ENCODE data around the gene DLG1. TPM values are rescaled to one million over a fixed set of nuclear protein-coding genes. Genes with fewer than 3 reads are reported as not detected.

DLG1 gene
- total and polyA plus RNA-seq, 4 donors: 47.8 to 130 (median 67.9) TPM

DNA sequence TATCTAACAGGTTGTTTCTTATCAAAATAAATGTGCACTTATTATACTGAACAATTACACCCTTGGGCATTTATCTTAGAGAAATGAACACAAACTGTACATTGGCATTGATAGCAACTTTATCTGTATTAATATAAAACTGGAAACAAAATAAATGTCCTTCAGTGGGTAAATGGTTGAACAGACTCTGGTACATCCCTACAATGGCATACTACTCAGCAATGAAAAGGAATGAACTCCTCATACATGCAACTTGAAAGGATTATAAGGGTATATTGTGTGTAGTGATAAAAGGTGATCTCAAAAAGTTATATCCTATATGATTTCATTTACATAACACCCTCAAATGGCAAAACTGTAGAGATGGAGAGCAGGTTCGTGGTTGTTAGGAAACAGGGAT is 23.7 kb upstream of the DLG1 start:
- WGBS (ENCODE audit: insufficient coverage): no CpG with 5 or more reads among the region's 1 CpG
- Histone ChIP-seq H3K9me3 (ENCODE audit: control insufficient read depth, insufficient read depth, low read length) (no peaks in the 10 kb centered on the region), H3K36me3 (ENCODE audit: control insufficient read depth, insufficient read depth, low read length) (no peaks in the 10 kb centered on the region), H3K4me1 (ENCODE audit: control insufficient read depth, insufficient read depth, low read length) (no peaks in the 10 kb centered on the region), H3K27me3 (ENCODE audit: control insufficient read depth, insufficient read depth, low read length) (no peaks in the 10 kb centered on the region), H3K4me3 (ENCODE audit: low read depth, low read length) (no peak overlapping the region), H3K27ac (ENCODE audit: low read depth, low read length) (no peak overlapping the region)
- no peak for DNase-seq (ENCODE audit: low read depth in 4 of 6, low spot score in 6 of 6)

DNA sequence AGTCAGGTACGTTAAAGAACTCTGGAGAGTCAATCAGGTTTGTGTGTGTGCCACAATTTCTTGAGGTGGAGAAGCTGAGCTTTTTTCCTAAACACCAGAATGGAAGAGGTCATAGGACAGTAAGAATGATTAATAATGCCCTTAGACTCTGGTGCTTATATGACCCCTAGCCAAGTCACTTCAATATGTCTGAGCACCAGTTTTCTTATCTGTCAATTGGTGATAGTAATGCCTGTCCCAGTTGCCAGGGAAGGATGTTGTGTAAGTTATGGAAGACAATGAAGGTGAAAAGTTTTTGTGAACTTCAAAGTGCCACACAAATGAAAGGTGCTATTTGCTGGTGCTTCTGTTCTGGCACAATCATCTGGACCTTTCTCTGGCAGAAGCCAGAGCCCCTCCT is 22.2 kb upstream of the DLG1 start:
- Histone ChIP-seq H3K9me3 (ENCODE audit: control insufficient read depth, insufficient read depth, low read length) (no peaks in the 10 kb centered on the region), H3K4me3 (ENCODE audit: low read depth, low read length) (no peak overlapping the region), H3K27me3 (ENCODE audit: control insufficient read depth, insufficient read depth, low read length) (no peaks in the 10 kb centered on the region), H3K36me3 (ENCODE audit: control insufficient read depth, insufficient read depth, low read length) (no peaks in the 10 kb centered on the region), H3K27ac (ENCODE audit: low read depth, low read length) (no peak overlapping the region), H3K4me1 (ENCODE audit: control insufficient read depth, insufficient read depth, low read length) (no peaks in the 10 kb centered on the region)
- no peak for DNase-seq (ENCODE audit: low read depth in 4 of 6, low spot score in 6 of 6)
- WGBS (ENCODE audit: insufficient coverage): no CpG with 5 or more reads among the region's 1 CpG

DNA sequence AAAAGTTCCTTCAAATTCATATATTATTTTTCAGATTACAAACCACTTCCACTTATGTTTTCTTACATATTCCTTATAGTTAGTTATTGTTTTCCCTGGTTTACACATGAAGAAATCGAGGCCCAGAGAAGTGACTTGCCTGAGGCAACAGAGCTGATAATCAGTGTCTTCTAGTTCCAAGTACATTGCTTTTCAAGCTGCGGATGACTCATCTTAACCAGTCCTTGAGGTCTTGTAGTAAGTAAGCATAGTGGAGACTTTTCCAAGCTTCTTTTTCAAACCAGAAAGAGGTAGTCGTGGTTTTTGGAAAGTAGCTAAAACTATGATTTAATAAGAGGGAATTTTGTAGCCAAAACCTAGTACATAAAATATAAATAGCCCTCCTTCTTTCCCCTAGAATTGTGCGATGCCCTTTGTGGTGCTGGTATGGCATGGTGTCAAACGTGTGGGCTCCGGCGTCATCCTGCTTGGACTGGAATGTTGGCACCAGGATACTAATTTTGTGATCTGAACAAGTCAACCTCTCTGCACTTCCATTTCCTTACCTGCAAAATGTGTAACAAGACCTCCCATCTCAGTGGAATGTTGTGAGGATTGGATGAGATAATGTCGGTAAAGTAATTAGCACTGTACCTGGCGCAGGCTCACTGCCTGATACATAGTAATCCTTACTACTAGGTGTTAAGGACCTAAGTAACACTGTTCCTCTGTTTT is 19.0 kb upstream of the DLG1 start:
- DNase-seq (ENCODE audit: low read depth in 4 of 6, low spot score in 6 of 6): no peak
- Histone ChIP-seq H3K27ac (ENCODE audit: low read depth, low read length) (no peak overlapping the region), H3K9me3 (ENCODE audit: control insufficient read depth, insufficient read depth, low read length) (no peaks in the 10 kb centered on the region), H3K4me3 (ENCODE audit: low read depth, low read length) (no peak overlapping the region), H3K27me3 (ENCODE audit: control insufficient read depth, insufficient read depth, low read length) (no peaks in the 10 kb centered on the region), H3K36me3 (ENCODE audit: control insufficient read depth, insufficient read depth, low read length) (no peaks in the 10 kb centered on the region), H3K4me1 (ENCODE audit: control insufficient read depth, insufficient read depth, low read length) (no peaks in the 10 kb centered on the region)
- 100% methylated on average over 1 of the region's 9 CpGs for WGBS (ENCODE audit: insufficient coverage)

DNA sequence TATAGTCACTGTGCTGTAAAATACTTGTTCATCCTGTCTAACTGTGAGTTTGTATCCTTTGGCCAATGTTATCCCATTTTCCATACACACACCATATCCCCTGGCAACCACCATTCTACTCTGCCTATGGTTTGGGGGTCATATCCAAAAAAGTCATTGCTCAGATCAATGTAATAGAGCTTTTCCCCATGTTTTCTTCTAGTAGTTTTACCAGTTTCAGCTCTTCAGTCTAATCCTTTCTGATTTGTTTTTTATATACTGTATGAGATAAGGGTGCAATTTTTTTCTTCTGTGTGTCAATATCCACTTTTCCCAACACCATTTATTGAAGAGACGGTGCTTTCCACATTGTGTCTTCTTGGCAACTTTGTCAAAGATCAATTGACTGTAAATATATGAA is 14.0 kb upstream of the DLG1 start:
- no peaks in the 10 kb centered on the region for H3K9me3 ChIP-seq (ENCODE audit: control insufficient read depth, insufficient read depth, low read length)
- WGBS (ENCODE audit: insufficient coverage): no CpG with 5 or more reads among the region's 1 CpG

DNA sequence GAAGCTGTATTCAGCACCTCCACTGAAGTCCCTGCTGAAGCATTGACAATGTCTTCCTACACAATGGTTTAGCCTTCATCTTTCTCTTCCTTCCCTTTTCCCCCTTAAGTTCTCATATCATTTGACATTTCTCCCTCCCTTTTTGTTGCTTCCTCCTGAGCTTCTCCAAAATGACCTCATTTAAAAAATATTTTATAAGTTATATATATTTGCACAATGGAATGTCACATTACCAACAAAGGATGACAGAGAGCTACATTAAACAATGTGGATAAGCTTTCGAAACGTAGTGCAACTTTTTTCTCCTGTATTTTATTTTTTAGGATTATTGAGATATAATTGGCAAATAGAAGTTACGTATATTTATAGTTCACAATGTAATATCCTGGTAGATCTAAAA is 13.2 kb upstream of the DLG1 start:
- no CpG with 5 or more reads among the region's 3 CpGs for WGBS (ENCODE audit: insufficient coverage)
- H3K4me1 ChIP-seq (ENCODE audit: control insufficient read depth, insufficient read depth, low read length): no peaks in the 10 kb centered on the region
- H3K9me3 ChIP-seq (ENCODE audit: control insufficient read depth, insufficient read depth, low read length): no peaks in the 10 kb centered on the region
- H3K36me3 ChIP-seq (ENCODE audit: control insufficient read depth, insufficient read depth, low read length): no peaks in the 10 kb centered on the region
- DNase-seq (ENCODE audit: low read depth in 4 of 6, low spot score in 6 of 6): no peak
- H3K27me3 ChIP-seq (ENCODE audit: control insufficient read depth, insufficient read depth, low read length): no peaks in the 10 kb centered on the region
- H3K27ac ChIP-seq (ENCODE audit: low read depth, low read length): no peak overlapping the region
- H3K4me3 ChIP-seq (ENCODE audit: low read depth, low read length): no peak overlapping the region

More for the DNA sequence above, 14.0 kb upstream of the DLG1 start:
- no peaks in the 10 kb centered on the region for H3K36me3 ChIP-seq (ENCODE audit: control insufficient read depth, insufficient read depth, low read length)
- no peak for DNase-seq (ENCODE audit: low read depth in 4 of 6, low spot score in 6 of 6)
- no peak overlapping the region for H3K27ac ChIP-seq (ENCODE audit: low read depth, low read length)
- no peak overlapping the region for H3K4me3 ChIP-seq (ENCODE audit: low read depth, low read length)
- no peaks in the 10 kb centered on the region for H3K4me1 ChIP-seq (ENCODE audit: control insufficient read depth, insufficient read depth, low read length)
- H3K27me3 ChIP-seq (ENCODE audit: control insufficient read depth, insufficient read depth, low read length): no peaks in the 10 kb centered on the region

DNA sequence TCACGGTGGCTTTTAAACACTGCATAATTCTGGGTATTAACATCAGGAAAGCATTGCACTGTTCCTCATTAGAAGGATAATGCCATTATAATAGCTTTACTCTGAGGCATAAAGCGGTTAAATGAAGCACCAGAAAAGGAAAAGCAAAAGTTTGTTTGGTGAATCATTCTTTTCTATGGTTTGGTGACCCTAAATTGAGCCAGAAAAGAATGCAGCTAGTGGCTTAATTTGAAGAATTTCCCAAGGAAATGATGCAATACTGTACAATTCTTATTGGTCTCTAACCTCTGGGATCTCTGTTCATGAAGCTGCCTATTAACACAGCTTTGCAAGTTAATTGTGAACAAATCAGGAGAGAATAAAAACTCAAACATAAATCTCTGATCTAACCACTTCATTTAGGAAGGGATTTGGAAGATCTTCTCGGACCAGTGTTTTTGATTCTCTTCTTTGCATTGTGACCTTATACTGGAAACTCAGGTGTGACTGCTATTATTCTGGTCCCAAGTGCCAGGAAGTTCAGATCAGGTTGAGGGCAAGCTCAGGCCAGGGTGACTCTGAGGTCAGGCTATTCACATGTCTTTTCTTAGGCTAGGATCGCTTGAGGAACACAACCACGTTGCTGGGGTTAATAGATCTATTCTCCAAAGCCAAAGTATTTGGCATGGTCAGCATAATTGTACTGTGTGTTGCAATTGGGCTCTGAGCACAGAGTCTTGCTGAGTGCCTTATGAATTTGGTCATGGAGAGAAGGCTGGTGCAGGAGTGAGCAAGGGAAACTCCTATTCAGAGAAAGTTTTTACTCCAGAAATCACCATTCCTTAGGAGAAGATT is 11.3 kb upstream of the DLG1 start:
- peak in 1 of 6 donors; percentile 28 for DNase-seq (ENCODE audit: low read depth in 4 of 6, low spot score in 6 of 6)
- WGBS (ENCODE audit: insufficient coverage): 24% methylated on average over 3 of the region's 5 CpGs

DNA sequence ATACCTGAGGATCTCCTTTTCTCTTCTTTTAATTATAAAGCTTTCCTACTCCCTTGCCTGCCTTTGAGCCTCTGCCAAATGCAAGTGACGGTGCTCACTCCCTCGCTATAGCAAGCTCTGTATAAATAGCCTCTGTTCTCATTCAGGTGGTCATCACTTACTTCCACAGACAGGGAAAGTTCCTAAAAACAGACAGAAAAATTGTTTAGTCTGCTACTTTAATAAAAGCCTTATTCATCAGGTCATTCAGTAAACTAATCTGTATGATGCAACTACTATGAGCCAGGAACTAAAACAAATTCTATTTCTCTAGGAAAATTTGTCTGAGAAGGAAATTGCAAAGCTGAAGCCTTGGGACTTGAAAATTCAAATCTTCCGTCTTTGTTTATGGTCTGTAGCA is 10.2 kb upstream of the DLG1 start:
- H3K27me3 ChIP-seq (ENCODE audit: control insufficient read depth, insufficient read depth, low read length): no peaks in the 10 kb centered on the region
- H3K4me1 ChIP-seq (ENCODE audit: control insufficient read depth, insufficient read depth, low read length): no peaks in the 10 kb centered on the region
- 47% methylated on average over 3 of the region's 3 CpGs for WGBS (ENCODE audit: insufficient coverage)
- no peak overlapping the region for H3K27ac ChIP-seq (ENCODE audit: low read depth, low read length)
- no peaks in the 10 kb centered on the region for H3K9me3 ChIP-seq (ENCODE audit: control insufficient read depth, insufficient read depth, low read length)
- peak in 1 of 6 donors; percentile 9 for DNase-seq (ENCODE audit: low read depth in 4 of 6, low spot score in 6 of 6)
- H3K4me3 ChIP-seq (ENCODE audit: low read depth, low read length): no peak overlapping the region
- no peaks in the 10 kb centered on the region for H3K36me3 ChIP-seq (ENCODE audit: control insufficient read depth, insufficient read depth, low read length)

More for the DNA sequence above, 11.3 kb upstream of the DLG1 start:
- no peak overlapping the region for H3K4me3 ChIP-seq (ENCODE audit: low read depth, low read length)
- no peaks in the 10 kb centered on the region for H3K4me1 ChIP-seq (ENCODE audit: control insufficient read depth, insufficient read depth, low read length)
- no peaks in the 10 kb centered on the region for H3K27me3 ChIP-seq (ENCODE audit: control insufficient read depth, insufficient read depth, low read length)
- no peaks in the 10 kb centered on the region for H3K9me3 ChIP-seq (ENCODE audit: control insufficient read depth, insufficient read depth, low read length)
- H3K27ac ChIP-seq (ENCODE audit: low read depth, low read length): no peak overlapping the region
- no peaks in the 10 kb centered on the region for H3K36me3 ChIP-seq (ENCODE audit: control insufficient read depth, insufficient read depth, low read length)

DNA sequence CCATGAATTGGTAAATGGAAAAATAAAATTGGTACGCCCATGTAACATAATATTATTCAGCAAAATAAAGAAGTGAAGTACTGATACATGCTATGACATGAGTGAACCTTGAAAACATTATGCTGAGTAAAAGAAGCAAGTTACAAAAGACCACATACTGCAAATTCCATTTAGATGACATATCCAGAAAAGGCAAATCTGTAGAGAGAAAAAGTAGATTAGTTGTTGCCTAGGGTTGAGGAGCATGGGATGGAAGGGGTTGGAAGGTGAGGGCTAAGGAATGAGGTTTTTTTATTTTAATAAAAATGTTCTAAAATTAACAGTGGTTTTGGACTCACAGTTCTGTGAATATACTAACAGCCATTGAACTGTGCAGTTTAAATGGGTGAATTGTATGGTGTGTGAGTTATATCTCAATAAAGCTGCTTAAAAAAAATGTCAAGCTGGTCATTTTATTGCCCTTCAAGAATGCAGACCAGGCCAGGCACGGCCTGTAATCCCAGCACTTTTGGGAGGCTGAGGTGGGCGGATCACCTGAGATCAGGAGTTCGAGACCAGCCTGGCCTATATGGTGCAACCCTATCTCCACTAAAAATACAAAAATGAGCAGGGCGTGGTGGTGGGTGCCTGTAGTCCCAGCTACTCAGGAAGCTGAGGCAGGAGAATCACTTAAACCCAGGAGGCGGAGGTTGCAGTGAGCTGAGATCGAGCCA is 8.1 kb upstream of the DLG1 start:
- Histone ChIP-seq H3K4me1 (ENCODE audit: control insufficient read depth, insufficient read depth, low read length) (no peaks in the 10 kb centered on the region), H3K9me3 (ENCODE audit: control insufficient read depth, insufficient read depth, low read length) (no peaks in the 10 kb centered on the region), H3K27me3 (ENCODE audit: control insufficient read depth, insufficient read depth, low read length) (no peaks in the 10 kb centered on the region), H3K27ac (ENCODE audit: low read depth, low read length) (no peak overlapping the region), H3K4me3 (ENCODE audit: low read depth, low read length) (no peak overlapping the region), H3K36me3 (ENCODE audit: control insufficient read depth, insufficient read depth, low read length) (no peaks in the 10 kb centered on the region)
- 91% methylated on average over 6 of the region's 7 CpGs for WGBS (ENCODE audit: insufficient coverage)
- DNase-seq (ENCODE audit: low read depth in 4 of 6, low spot score in 6 of 6): no peak

DNA sequence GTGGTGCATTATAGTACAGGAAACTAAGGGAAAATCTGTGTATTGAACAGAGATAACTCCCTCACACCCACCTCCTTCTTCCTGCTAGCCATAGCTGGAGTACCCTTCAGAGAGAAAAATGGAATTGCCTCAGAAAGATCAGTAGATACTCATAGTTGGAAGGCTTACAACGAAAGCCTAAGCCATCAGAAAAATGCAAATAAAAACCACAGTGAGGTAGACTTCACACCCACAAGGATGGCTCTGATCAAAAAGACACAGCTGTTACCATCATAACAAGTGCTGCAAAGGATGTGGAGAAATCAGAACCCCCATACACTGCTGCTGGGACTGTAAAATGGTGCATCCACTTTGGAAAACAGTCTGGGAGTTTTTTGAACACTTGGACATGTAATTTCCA is 7.4 kb upstream of the DLG1 start:
- Histone ChIP-seq H3K27ac (ENCODE audit: low read depth, low read length) (no peak overlapping the region), H3K27me3 (ENCODE audit: control insufficient read depth, insufficient read depth, low read length) (no peaks in the 10 kb centered on the region), H3K4me3 (ENCODE audit: low read depth, low read length) (no peak overlapping the region), H3K9me3 (ENCODE audit: control insufficient read depth, insufficient read depth, low read length) (no peaks in the 10 kb centered on the region), H3K4me1 (ENCODE audit: control insufficient read depth, insufficient read depth, low read length) (no peaks in the 10 kb centered on the region), H3K36me3 (ENCODE audit: control insufficient read depth, insufficient read depth, low read length) (no peaks in the 10 kb centered on the region)
- no CpG with 5 or more reads among the region's 1 CpG for WGBS (ENCODE audit: insufficient coverage)
- no peak for DNase-seq (ENCODE audit: low read depth in 4 of 6, low spot score in 6 of 6)

Data from spinal cord (tissue), 10 donors.